ENCODE results near the gene ANO7. TPM values are rescaled to one million over a fixed set of nuclear protein-coding genes. Genes with fewer than 3 reads are reported as not detected.

The ANO7 gene
- total RNA-seq, 1 donor from 2014 or later: 1.3 TPM

- DNase-seq (ENCODE audit: low spot score) (no peak), ATAC-seq (peak; percentile 27)
Observed at GRCh38 chr2:241242306-241242705, 53.8 kb downstream of the ANO7 start.

- no peak for ATAC-seq
- DNase-seq (ENCODE audit: low spot score): no peak
Observed at GRCh38 chr2:241244368-241244767, 55.9 kb downstream of the ANO7 start.

- no peak for ATAC-seq
- DNase-seq (ENCODE audit: low spot score): no peak
Observed at GRCh38 chr2:241248289-241248688, 59.8 kb downstream of the ANO7 start.

GRCh38 chr2:241248897-241249296 is 60.4 kb downstream of the ANO7 start:
- DNase-seq (ENCODE audit: low spot score) (no peak), ATAC-seq (no peak)

- no peak for DNase-seq (ENCODE audit: low spot score)
- ATAC-seq: peak; percentile 10
Observed at GRCh38 chr2:241249654-241250053, 61.2 kb downstream of the ANO7 start.

GRCh38 chr2:241252778-241253475 is 64.5 kb downstream of the ANO7 start:
- no peak for ATAC-seq

GRCh38 chr2:241254904-241255351 is 66.5 kb downstream of the ANO7 start:
- ATAC-seq: peak; percentile 90
- peak; percentile 93 for DNase-seq (ENCODE audit: low spot score)

More at GRCh38 chr2:241252778-241253475, 64.5 kb downstream of the ANO7 start:
- no peak for DNase-seq (ENCODE audit: low spot score)

- ATAC-seq (peak; percentile 68), DNase-seq (ENCODE audit: low spot score) (peak; percentile 82)
Observed at GRCh38 chr2:241255542-241256167, 67.2 kb downstream of the ANO7 start.

- ATAC-seq: no peak
- peak; percentile 44 for DNase-seq (ENCODE audit: low spot score)
Observed at GRCh38 chr2:241256168-241256545, 67.7 kb downstream of the ANO7 start.

- DNase-seq (ENCODE audit: low spot score): peak; percentile 28
- ATAC-seq: no peak
Observed at GRCh38 chr2:241257419-241258032, 69.0 kb downstream of the ANO7 start.

GRCh38 chr2:241258505-241259280 is 70.2 kb downstream of the ANO7 start:
- no peak for DNase-seq (ENCODE audit: low spot score)

GRCh38 chr2:241260911-241261310 is 72.4 kb downstream of the ANO7 start:
- ATAC-seq (no peak), DNase-seq (ENCODE audit: low spot score) (no peak)

More at GRCh38 chr2:241258505-241259280, 70.2 kb downstream of the ANO7 start:
- ATAC-seq: no peak

- DNase-seq (ENCODE audit: low spot score) (no peak), ATAC-seq (peak; percentile 21)
Observed at GRCh38 chr2:241261628-241262027, 73.2 kb downstream of the ANO7 start.

- no peak for DNase-seq (ENCODE audit: low spot score)
Observed at GRCh38 chr2:241263061-241263460, 74.6 kb downstream of the ANO7 start.

GRCh38 chr2:241265506-241265905 is 77.0 kb downstream of the ANO7 start:
- DNase-seq (ENCODE audit: low spot score): no peak
- no peak for ATAC-seq

More at GRCh38 chr2:241263061-241263460, 74.6 kb downstream of the ANO7 start:
- no peak for ATAC-seq

- ATAC-seq (no peak), DNase-seq (ENCODE audit: low spot score) (no peak)
Observed at GRCh38 chr2:241267249-241268067, 79.0 kb downstream of the ANO7 start.

GRCh38 chr2:241268306-241268705 is 79.8 kb downstream of the ANO7 start:
- DNase-seq (ENCODE audit: low spot score): no peak
- ATAC-seq: no peak

- no peak for ATAC-seq
- no peak for DNase-seq (ENCODE audit: low spot score)
Observed at GRCh38 chr2:241268716-241269445, 80.4 kb downstream of the ANO7 start.

- no peak for ATAC-seq
- DNase-seq (ENCODE audit: low spot score): no peak
Observed at GRCh38 chr2:241269707-241270520, 81.4 kb downstream of the ANO7 start.

Data from left lobe of liver (tissue), 2 donors.